NCI-H774 (cell line): ENCODE data around the gene STRIP2.
"Not testable (repeated sequence)": the region's sequence is repeated elsewhere in the genome, so short reads cannot be mapped to it uniquely, and the experiment has no call there.

ENCODE experiments used
- DNase-seq: peaks from one replicate; lab custom pipeline; 2025; lab: John Stamatoyannopoulos, UW

STRIP2 gene

DNA sequence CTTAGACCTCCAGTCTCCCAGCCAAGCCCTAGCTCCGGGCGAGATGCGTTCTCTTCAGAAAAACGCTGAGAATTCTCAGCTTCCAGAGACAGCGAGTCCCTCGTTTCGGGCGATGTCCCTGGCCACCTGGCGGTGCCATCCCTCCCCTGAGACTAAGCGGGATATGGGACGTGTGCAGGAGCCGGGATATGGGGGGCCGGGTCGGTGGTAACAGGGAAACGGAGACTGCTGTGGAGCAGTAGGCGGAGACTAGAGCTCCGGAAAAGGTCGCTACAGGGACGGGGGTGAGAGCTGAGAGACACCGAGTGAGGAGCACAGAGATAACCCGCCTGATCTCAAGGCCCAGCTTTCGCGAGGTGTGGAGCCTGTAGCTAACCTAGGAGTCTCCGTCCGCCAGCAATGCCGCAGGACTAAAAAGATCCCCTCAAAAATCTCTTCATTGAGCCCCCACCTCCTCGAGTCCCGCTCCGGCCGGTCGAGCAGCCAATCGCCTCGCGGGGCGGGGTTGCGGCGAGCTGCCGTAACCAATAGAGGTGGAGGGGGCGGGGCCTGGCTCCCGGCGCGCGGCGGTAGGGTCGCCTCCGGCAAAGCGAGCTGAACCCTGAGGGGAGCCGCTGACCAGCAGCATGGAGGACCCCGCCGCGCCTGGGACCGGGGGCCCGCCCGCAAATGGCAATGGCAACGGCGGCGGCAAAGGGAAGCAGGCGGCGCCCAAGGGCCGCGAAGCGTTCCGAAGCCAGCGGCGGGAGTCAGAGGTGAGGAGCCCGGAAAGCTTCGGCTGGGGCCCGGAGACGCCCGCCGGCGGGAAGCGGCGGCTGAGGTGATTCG is at the start of gene STRIP2:
STRIP2 (plus strand) TSS at position 586 of the 828 bp plus-strand sequence; CDS start at position 627, 41 bp downstream.
- peak; percentile 84 for DNase-seq

- DNase-seq: no peak
These were observed 49.1 kb upstream of the STRIP2 start for GRCh38 chr7:129385116-129385515.

DNA sequence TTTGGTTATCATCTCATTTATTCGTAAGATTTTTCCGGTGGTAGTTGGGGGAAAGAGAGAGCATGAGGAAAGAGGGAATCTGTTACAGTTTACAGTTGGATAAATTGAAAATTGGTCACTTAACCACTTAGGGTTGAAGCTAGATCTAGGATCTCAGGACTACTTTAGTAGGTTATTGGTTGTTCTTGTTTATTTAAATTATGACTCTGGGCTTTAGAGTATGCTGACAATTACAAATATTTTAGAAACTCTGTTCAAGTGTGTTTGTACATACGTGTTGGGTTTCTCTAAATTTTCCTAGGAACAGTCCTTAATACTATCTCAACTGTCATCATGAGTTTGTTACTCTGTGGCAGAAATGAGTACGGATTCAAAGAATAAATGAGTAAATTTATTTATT is 48.6 kb upstream of the STRIP2 start:
- DNase-seq: no peak

- no peak for DNase-seq
These were observed 47.7 kb upstream of the STRIP2 start for GRCh38 chr7:129386506-129386905.

- no peak for DNase-seq
These were observed 46.7 kb upstream of the STRIP2 start for GRCh38 chr7:129387537-129387936.

- no peak for DNase-seq
These were observed 45.7 kb upstream of the STRIP2 start for GRCh38 chr7:129388333-129389098.

- no peak for DNase-seq
These were observed 44.4 kb upstream of the STRIP2 start for GRCh38 chr7:129389829-129390228.

GRCh38 chr7:129390314-129390713 is 43.9 kb upstream of the STRIP2 start:
- DNase-seq: no peak

GRCh38 chr7:129391546-129392171 is 42.6 kb upstream of the STRIP2 start:
- no peak for DNase-seq

- DNase-seq: no peak
These were observed 41.0 kb upstream of the STRIP2 start for GRCh38 chr7:129393255-129393654.

GRCh38 chr7:129394101-129394500 is 40.1 kb upstream of the STRIP2 start:
- no peak for DNase-seq

DNA sequence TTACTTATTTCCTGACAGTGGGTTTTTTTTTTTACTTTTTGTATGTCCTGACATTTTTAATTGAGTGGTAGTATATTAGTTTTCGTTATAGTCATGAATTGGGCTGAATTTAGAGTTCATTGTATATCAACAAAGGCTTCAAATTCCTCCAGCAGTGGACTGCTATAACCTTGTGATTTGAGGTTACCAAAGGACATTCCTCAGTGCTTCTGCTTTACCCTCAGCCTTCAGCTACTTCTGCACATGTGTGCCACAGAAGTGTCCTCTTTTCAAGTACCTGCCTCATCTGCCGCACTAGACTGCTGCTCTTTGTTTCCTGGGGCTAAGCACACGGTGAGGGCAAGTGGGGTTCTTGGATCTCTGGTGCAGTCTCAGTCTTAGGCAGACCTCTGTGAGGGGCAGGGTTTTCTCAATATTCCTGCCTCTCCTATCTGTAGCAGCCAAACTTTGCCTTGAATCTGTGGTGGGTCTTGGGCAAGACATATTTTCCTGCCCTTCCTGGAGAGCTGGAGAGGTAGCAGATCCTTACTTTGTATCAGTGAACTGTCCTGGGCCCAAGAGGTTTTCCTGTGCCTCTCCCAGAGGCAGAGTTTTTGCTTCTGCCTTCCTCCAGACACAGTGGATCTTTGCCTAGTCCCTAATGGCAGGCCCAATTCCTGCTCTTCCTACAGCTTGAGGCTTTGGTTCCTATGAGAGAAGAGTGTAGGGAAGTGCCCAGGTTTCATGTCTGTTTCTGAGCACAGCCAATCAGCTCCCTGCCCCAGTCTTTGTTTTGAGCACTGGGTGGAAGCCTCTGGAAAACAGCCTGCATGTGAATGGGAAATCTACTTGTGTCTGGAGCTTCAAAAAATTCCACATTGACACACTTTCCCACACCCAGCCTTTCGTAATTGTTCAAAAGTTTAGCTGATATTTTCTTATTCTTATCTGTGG is 39.0 kb upstream of the STRIP2 start:
- DNase-seq: no peak

DNA sequence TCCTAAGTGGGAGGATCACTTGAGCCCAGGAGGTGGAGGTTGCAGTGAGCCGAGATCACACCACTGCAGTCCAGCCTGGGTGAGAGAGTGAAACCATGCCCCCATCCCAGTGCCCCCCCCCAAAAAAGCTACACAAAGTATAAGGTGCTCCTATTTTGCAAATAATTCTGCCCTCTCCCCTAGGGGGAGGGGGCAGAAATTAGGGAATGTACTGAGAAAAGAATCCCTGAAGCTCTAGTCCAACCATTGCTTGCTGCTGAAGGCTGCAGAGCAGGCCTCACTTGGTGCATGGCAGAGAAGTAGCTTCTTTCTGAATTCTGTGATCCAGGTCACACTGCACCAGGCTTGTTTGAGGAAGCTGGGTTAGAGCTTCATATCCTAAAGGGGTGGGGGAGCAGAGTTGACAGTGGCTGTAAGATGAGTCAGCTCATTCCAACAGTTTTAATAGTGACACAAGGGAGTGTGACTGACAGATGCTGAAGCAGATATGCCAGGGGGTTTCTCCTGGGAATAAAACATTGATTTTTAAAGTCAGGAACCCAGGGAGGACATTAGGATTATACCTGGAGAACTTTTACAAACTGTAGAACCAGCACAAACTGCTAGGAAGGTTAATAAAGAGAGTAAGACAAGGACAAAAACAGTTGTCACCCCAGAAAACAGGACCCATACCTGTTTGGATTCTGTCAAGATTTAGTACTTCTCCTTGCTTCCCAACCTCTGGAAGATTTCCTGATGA is 32.8 kb upstream of the STRIP2 start:
- no peak for DNase-seq

DNA sequence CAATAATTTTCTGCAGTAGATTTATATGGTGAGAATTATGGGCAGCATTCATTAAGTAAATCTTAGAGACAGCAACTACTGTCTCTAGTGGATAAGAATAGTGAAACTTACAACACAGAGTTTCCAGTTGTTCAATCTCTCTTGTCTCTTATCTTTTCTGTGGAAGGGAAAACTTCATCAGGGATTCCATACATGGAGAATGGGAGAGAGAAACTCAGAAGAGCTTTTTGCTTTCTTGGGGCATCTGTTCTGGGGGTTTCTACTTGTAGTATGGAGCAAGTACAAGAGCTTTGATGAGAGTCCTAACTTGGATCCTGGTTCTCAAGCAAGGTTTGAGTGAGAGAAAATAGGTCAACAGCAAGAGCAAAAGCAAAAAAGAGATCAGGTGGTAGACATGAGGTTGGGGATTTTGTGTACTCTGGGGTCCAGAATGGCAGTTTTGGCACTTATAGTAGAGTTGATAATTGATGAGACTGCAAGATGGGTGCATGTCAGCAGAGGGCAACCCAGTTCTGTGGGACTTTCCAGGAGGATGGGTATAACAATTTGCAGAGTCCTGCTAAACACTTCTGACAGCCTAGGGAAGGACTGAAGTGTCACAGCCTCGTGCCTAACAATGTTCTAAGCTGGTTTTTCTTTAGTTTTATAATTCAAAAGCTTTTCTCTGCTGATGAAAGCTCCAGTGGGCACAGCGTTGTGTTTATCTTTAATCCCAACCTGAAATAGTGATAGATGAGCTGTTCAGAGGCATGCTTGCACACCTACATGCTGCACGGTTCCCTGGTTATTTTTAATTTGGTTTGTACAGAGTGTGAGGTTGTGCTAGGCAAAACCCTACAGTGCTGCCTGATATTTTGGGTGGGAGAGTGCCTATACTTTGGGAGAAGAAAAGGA is 32.0 kb upstream of the STRIP2 start:
- DNase-seq: no peak

DNA sequence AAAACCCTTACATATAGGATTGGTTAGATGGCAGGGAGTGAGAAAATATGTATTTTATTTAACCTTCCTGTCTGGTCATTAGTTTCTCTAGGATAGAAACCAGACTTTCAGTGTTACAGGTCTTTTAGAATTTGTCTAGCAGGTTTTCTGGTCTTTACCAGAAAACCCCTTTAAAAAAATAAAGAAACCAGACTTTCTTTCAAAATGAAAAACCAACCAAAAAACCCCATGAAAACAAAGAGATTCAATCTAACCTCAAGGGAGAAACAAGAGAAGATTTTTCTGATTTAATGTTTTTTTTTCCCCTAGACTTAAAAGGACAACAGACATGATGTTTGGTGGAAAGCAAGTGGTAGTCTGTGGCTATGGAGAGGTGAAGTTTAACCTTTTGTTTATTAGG is 28.7 kb upstream of the STRIP2 start:
- DNase-seq: no peak

- not testable (repeated sequence) for DNase-seq
These were observed 24.0 kb upstream of the STRIP2 start for GRCh38 chr7:129410238-129410637.

- no peak for DNase-seq
These were observed 21.7 kb upstream of the STRIP2 start for GRCh38 chr7:129412501-129412900.

GRCh38 chr7:129417073-129417472 is 17.2 kb upstream of the STRIP2 start:
- DNase-seq: no peak

- no peak for DNase-seq
These were observed 12.4 kb upstream of the STRIP2 start for GRCh38 chr7:129421717-129422250.

GRCh38 chr7:129422727-129423126 is 11.5 kb upstream of the STRIP2 start:
- DNase-seq: no peak
